HG02759 (cell line): Measurements from ENCODE around the gene SCAP.

Experiments used
- ATAC-seq: cut with Tn5 transposase; IDR thresholded peaks from one replicate; pipeline ENCODE4 v1.9.1; 2021; ENCODE audit warnings: mild to moderate bottlenecking, moderate library complexity; ENCODE audit not compliant: unreplicated experiment

Gene SCAP

GRCh38 chr3:47416041-47416440, 59.7 kb downstream of the SCAP start:
- ATAC-seq: no peak

GRCh38 chr3:47414666-47415587, 60.8 kb downstream of the SCAP start:
- ATAC-seq: no peak

- ATAC-seq: no peak
These were observed 61.6 kb downstream of the SCAP start for GRCh38 chr3:47414161-47414564.

GRCh38 chr3:47413751-47414150, 62.0 kb downstream of the SCAP start:
- ATAC-seq: no peak

- no peak for ATAC-seq
These were observed 62.8 kb downstream of the SCAP start for GRCh38 chr3:47412842-47413520.

- ATAC-seq: no peak
These were observed 63.3 kb downstream of the SCAP start for GRCh38 chr3:47412453-47412756.

GRCh38 chr3:47411696-47412452, 63.9 kb downstream of the SCAP start:
- ATAC-seq: no peak

GRCh38 chr3:47410801-47411646, 64.7 kb downstream of the SCAP start:
- no peak for ATAC-seq

GRCh38 chr3:47410417-47410720, 65.4 kb downstream of the SCAP start:
- ATAC-seq: no peak

GRCh38 chr3:47409688-47410416, 65.9 kb downstream of the SCAP start:
- ATAC-seq: no peak

GRCh38 chr3:47409284-47409683, 66.5 kb downstream of the SCAP start:
- ATAC-seq: no peak

- ATAC-seq: no peak
These were observed 66.9 kb downstream of the SCAP start for GRCh38 chr3:47408839-47409229.

GRCh38 chr3:47407896-47408838, 67.6 kb downstream of the SCAP start:
- ATAC-seq: no peak

- no peak for ATAC-seq
These were observed 68.5 kb downstream of the SCAP start for GRCh38 chr3:47407237-47407636.

- ATAC-seq: no peak
These were observed 69.0 kb downstream of the SCAP start for GRCh38 chr3:47406762-47407149.

- ATAC-seq: no peak
These were observed 69.7 kb downstream of the SCAP start for GRCh38 chr3:47405820-47406761.

- ATAC-seq: no peak
These were observed 70.6 kb downstream of the SCAP start for GRCh38 chr3:47404955-47405790.
